ENCODE results near the gene HOXD11.

- TF ChIP-seq POLR2A (IDR thresholded peaks at IDR 0.05) (no peak), CTCF (IDR thresholded peaks at IDR 0.05 in 4 of 5, conservative IDR thresholded peaks at IDR 0.05 in 1 of 5) (no peak)
Measured at GRCh38 chr2:176101216-176101830, 5.8 kb upstream of the HOXD11 start.

Data from gastrocnemius medialis (tissue), 4 donors.